ENCODE data around the gene BCL11A.

Gene BCL11A

DNA sequence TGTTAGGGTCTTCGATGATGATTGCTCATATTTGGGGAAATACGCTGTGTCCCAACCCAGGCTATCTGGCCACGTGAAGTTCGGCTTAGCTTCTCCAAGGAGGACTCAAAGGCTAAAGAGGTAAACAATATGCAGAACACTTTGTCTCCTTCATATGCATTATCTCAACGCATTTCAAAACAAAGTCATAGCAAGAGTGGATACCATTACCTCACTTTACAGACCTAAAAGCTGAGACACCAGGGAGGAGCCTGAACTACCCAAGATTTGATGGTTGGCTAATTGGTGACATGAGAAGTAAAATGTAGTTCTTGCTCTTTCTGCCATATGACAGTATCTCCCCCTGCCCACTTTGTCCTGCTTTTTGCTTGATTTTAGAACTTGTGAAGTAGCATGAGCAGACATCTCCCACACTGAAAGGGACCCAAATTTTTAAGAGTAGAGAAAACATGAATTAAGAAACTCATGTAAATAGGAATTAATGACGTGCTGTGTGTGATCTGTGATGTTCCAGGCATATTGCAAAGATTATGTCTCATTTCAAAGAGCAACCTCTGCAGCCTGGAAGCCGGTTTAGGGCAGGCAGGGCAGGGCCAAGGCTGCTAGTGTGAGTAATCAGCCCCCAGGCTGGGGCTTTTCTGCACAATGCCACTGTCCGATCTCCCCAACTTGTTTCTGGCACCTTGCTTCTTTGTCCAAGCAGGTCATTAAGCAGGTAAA is 144.5 kb downstream of the BCL11A start:
- TF ChIP-seq, protein P1, sequence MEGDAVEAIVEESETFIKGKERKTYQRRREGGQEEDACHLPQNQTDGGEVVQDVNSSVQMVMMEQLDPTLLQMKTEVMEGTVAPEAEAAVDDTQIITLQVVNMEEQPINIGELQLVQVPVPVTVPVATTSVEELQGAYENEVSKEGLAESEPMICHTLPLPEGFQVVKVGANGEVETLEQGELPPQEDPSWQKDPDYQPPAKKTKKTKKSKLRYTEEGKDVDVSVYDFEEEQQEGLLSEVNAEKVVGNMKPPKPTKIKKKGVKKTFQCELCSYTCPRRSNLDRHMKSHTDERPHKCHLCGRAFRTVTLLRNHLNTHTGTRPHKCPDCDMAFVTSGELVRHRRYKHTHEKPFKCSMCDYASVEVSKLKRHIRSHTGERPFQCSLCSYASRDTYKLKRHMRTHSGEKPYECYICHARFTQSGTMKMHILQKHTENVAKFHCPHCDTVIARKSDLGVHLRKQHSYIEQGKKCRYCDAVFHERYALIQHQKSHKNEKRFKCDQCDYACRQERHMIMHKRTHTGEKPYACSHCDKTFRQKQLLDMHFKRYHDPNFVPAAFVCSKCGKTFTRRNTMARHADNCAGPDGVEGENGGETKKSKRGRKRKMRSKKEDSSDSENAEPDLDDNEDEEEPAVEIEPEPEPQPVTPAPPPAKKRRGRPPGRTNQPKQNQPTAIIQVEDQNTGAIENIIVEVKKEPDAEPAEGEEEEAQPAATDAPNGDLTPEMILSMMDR (IDR thresholded peaks at IDR 0.05; ENCODE audit: poor library complexity, severe bottlenecking), result no peak
- Histone ChIP-seq H3K4me3 (ENCODE audit: severe bottlenecking) (no peak overlapping the region), H3K27me3 (ENCODE audit: insufficient read depth, poor library complexity, severe bottlenecking) (no peaks in the 10 kb centered on the region), H3K4me1 (ENCODE audit: insufficient read depth, poor library complexity, severe bottlenecking) (no peaks in the 10 kb centered on the region), H3K36me3 (ENCODE audit: low read depth) (no peaks in the 10 kb centered on the region), H3K9me3 (ENCODE audit: severe bottlenecking) (no peaks in the 10 kb centered on the region), H3K27ac (ENCODE audit: poor library complexity, severe bottlenecking) (no peak overlapping the region)
- no peak for ATAC-seq (ENCODE audit: low read depth)
- DNase-seq (ENCODE audit: low spot score), result no peak

DNA sequence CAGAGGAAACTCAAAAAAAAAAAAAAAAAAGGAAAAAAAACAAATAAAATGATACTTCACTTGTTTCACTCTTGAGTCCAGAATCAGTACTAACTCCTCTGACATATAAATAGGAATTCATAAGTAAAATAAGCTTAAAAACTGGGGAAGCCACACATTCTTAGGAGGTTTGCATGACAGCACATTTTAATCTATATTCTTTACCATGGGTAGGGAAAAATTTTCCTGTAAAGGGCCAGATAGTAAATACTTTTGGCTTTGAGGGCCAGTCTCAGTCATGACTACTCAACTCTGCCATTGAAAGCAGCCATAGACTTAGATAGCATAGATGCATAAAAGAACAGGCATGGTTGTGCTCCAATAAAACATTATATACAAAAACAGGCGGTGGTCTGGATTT is 145.2 kb downstream of the BCL11A start:
- H3K4me3 ChIP-seq (ENCODE audit: severe bottlenecking), result no peak overlapping the region
- H3K27ac ChIP-seq (ENCODE audit: poor library complexity, severe bottlenecking), result no peak overlapping the region
- DNase-seq (ENCODE audit: low spot score) (no peak), ATAC-seq (ENCODE audit: low read depth) (no peak)
- no peaks in the 10 kb centered on the region for H3K36me3 ChIP-seq (ENCODE audit: low read depth)
- TF ChIP-seq, protein P1 (IDR thresholded peaks at IDR 0.05; ENCODE audit: poor library complexity, severe bottlenecking), result no peak
- H3K27me3 ChIP-seq (ENCODE audit: insufficient read depth, poor library complexity, severe bottlenecking), result no peaks in the 10 kb centered on the region
- no peaks in the 10 kb centered on the region for H3K4me1 ChIP-seq (ENCODE audit: insufficient read depth, poor library complexity, severe bottlenecking)
- no peaks in the 10 kb centered on the region for H3K9me3 ChIP-seq (ENCODE audit: severe bottlenecking)

DNA sequence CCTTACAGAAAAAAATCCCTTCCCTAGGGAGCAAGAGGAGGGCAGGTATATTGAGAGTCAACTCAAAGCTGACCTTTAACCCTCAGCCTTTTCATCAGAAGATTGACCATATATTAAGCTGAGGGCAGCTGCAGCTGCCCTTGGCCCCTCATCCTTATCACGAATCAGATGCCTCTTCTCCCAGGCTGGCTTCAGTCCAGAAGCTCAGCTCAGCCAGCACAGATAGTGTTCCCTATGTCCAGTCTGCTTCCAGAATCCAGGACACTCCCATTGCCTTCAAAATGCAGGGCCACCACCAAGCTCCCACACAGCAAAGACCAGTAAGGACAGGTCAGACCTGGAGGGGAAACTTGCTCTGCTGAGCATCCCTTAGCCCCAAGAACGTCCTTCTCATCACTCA is 146.1 kb downstream of the BCL11A start:
- no peak overlapping the region for H3K4me3 ChIP-seq (ENCODE audit: severe bottlenecking)
- H3K36me3 ChIP-seq (ENCODE audit: low read depth), result no peaks in the 10 kb centered on the region
- no peak overlapping the region for H3K27ac ChIP-seq (ENCODE audit: poor library complexity, severe bottlenecking)
- TF ChIP-seq, protein P1 (IDR thresholded peaks at IDR 0.05; ENCODE audit: poor library complexity, severe bottlenecking), result no peak
- DNase-seq (ENCODE audit: low spot score) (no peak), ATAC-seq (ENCODE audit: low read depth) (no peak)
- H3K9me3 ChIP-seq (ENCODE audit: severe bottlenecking), result no peaks in the 10 kb centered on the region
- H3K27me3 ChIP-seq (ENCODE audit: insufficient read depth, poor library complexity, severe bottlenecking), result no peaks in the 10 kb centered on the region
- no peaks in the 10 kb centered on the region for H3K4me1 ChIP-seq (ENCODE audit: insufficient read depth, poor library complexity, severe bottlenecking)

DNA sequence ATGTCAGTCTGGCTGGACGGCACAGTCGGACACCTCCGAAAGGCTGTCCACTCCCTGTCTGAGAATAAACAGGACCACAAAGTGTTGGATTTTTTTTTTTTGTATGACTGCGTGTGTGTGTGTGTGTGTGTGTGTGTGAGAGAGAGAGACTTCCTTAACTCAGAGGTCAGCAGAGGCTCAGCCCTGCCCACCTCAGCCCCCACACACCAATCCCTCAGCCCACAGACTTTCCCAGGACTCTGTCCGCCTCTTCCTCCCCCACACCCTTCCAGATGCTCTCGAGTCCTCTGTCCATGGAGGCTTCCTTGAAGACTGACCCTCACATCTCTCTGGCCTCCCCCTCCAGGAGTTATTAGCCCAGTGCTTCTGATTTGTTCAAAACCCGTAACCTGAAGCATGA is 147.3 kb downstream of the BCL11A start:
- no peak for DNase-seq (ENCODE audit: low spot score)
- H3K27me3 ChIP-seq (ENCODE audit: insufficient read depth, poor library complexity, severe bottlenecking), result no peaks in the 10 kb centered on the region
- no peak overlapping the region for H3K27ac ChIP-seq (ENCODE audit: poor library complexity, severe bottlenecking)
- no peaks in the 10 kb centered on the region for H3K4me1 ChIP-seq (ENCODE audit: insufficient read depth, poor library complexity, severe bottlenecking)
- no peak overlapping the region for H3K4me3 ChIP-seq (ENCODE audit: severe bottlenecking)
- no peaks in the 10 kb centered on the region for H3K36me3 ChIP-seq (ENCODE audit: low read depth)
- H3K9me3 ChIP-seq (ENCODE audit: severe bottlenecking), result no peaks in the 10 kb centered on the region
- ATAC-seq (ENCODE audit: low read depth), result no peak
- TF ChIP-seq, protein P1 (IDR thresholded peaks at IDR 0.05; ENCODE audit: poor library complexity, severe bottlenecking), result no peak

DNA sequence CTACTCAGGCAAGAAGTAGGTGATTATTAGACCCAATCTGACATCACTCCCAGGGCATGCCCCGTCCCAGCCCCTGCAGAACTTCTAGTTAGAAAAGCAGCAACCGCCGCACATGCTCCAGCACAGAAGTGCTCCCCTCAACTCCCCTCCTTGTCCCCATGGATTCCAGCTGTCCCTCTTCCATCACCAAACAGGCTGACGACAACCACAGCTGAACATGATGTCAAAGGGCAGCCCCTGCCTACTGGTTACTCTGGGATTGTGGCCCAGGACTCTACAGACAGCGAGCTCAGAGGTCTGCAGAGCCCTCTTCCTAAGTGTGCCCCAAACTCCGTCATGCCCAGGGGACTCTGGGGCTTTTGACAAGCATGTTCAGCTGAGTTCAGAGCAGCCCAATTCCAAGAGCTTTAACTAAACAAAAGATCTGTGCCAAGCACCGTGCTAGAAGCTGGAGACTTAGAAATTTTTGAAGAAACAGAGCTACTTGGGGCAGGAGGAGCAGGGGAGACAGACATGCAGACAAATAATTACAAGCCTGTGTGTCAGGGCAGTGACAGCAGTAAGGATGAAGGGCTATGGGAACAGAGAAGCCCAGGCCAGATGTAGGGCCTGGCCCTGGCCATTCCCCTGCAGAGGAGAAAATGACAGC is 148.1 kb downstream of the BCL11A start:
- Histone ChIP-seq H3K9me3 (ENCODE audit: severe bottlenecking) (no peaks in the 10 kb centered on the region), H3K27me3 (ENCODE audit: insufficient read depth, poor library complexity, severe bottlenecking) (no peaks in the 10 kb centered on the region), H3K4me1 (ENCODE audit: insufficient read depth, poor library complexity, severe bottlenecking) (no peaks in the 10 kb centered on the region), H3K36me3 (ENCODE audit: low read depth) (no peaks in the 10 kb centered on the region), H3K27ac (ENCODE audit: poor library complexity, severe bottlenecking) (no peak overlapping the region), H3K4me3 (ENCODE audit: severe bottlenecking) (no peak overlapping the region)
- ATAC-seq (ENCODE audit: low read depth) (no peak), DNase-seq (ENCODE audit: low spot score) (no peak)
- TF ChIP-seq, protein P1 (IDR thresholded peaks at IDR 0.05; ENCODE audit: poor library complexity, severe bottlenecking), result no peak

Measured in RWPE2 (cell line).